ENCODE measurements around the gene GPR146.
"Not testable (repeated sequence)": the region's sequence is repeated elsewhere in the genome, so short reads cannot be mapped to it uniquely, and the experiment has no call there.

The GPR146 gene, protein sequence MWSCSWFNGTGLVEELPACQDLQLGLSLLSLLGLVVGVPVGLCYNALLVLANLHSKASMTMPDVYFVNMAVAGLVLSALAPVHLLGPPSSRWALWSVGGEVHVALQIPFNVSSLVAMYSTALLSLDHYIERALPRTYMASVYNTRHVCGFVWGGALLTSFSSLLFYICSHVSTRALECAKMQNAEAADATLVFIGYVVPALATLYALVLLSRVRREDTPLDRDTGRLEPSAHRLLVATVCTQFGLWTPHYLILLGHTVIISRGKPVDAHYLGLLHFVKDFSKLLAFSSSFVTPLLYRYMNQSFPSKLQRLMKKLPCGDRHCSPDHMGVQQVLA

DNA sequence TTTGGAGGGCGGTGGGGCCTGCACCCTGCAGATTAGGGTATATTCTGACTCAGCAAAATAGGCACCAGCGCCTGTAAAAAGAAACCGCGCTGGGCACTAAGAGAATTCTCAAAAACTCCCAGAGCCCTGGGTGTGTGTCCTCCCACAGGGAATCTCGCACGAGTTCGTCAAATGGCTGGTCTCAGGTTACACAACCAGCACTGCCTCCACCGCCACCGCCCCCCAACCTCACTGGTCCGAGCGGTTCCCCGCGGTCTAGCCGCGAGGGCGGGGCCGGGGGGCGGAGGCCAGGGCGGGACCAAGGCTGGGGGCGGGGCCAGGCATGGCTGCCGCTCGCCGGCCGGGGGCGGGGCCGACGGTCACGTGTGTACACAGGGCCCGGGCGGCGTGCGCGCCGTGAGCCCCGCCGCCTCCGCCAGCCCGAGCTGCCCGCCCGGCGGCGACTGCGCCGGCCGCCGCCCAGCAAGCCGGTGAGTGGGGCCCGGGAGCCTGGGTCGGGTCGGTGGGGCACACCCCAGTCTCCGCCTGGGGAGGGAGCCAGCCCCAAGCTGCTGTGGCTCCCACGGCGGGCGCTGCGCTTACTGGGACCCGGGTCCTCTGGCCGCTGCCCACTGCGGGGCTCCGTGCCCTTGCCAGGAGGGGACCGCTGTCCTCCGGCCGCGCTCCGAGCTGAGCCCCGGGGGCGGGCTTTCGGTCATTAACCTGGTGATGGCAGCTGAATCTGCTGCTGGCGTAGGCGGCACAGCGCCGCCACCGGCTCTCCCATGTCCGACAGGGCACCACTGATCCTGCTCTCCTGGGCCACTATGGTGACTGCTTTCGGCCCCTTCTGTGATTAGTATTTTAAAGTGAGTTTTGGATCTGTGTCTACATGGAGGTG, at the start of gene GPR146:
TSS of gene GPR146 (plus strand) at position 358 of the 880 bp plus-strand sequence. CDS start 12,970 bp downstream, outside the sequence.
- peak; percentile 94 for DNase-seq

DNA sequence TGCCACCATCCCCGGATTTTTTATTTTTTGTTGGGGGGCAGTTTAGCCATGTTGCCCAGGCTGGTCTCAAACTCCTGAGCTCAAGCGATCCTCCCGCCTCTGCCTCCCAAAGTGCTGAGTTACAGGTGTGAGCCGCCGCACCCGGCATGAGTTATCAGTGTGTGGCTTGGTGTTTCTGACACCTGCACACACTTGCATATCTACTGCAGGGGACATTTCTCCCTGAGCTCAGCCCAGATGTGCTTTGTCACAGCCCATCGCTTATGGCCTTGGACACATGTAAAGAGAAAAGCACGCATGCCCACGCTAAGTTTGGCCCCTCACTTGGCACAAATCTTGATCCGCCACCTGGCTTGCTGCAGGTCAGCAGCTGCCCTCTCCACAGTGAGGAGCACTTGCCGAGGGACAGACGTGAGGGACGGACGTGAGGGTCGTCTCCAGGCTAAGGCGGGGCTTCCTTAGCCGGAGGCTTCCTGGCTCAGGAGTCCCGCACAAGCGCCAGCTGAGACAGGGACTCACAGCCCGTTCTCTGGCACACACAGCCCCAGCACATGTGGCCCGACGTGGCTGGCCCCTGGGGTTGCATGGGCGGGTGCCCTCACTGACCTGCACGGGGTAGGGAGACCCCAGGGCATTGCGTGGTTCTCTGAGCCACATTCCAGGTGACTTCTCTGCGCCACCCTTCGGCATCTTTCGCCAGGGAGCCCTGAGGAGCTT, 49.6 kb upstream of the GPR146 start:
- DNase-seq, result no peak

DNA sequence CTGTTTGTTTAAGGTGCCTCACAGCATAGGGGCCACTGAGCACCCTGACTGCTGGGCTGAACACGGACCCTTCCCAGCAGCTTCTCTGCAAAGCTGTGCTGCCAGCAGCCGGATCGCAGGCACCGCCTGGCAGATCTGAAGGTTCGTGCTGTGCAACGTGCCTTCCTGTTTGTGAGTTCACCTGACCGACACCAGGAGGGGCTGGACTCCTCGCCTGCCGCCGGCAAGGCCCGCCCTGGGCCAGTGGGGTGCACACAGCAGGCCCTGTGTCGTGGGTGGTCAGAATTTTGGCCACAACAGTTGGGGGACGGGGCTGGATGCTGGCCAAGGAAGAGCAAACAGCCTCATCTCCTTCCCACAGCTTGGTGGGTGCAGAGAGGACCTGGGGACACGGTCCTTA, 48.8 kb upstream of the GPR146 start:
- DNase-seq, result no peak

DNA sequence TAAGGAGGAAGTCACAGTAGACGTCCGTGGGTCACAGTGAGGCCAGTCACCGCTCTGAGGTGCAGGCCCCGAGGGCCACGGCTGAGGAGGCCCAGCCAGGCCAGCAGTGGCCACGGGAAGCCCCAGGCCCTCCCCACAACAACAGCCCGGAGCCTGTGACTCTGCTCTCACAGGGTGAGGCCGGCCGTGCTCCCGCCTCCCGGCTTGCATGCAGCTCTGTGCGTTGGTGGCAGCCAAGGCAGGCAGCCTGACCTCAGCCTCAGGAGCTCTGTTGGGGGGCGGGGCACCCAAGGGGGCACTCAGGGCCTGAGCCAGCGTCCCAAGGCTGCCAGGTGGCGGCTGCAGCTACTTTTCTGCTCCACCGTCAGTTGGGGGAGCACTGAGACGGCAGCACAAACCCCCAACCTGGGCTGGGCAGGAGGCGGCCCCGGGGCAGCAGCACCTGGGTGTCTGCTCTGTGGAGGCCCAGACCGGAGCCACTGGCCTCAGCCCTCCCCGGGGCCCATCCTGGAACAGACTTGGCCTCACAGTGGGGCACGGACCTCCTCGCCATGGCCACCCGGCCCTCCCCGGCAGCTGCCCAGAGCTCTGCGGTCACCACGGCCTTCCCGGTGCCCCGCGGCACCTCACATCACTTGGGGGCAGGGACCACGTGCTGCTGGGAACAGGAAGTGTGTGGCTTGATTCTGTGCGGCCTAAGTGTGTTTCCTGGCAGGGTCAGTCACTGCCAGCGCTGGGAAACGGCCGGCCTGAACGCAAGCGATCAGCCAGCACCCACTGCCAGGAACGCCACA, 48.1 kb upstream of the GPR146 start:
- no peak for DNase-seq

DNA sequence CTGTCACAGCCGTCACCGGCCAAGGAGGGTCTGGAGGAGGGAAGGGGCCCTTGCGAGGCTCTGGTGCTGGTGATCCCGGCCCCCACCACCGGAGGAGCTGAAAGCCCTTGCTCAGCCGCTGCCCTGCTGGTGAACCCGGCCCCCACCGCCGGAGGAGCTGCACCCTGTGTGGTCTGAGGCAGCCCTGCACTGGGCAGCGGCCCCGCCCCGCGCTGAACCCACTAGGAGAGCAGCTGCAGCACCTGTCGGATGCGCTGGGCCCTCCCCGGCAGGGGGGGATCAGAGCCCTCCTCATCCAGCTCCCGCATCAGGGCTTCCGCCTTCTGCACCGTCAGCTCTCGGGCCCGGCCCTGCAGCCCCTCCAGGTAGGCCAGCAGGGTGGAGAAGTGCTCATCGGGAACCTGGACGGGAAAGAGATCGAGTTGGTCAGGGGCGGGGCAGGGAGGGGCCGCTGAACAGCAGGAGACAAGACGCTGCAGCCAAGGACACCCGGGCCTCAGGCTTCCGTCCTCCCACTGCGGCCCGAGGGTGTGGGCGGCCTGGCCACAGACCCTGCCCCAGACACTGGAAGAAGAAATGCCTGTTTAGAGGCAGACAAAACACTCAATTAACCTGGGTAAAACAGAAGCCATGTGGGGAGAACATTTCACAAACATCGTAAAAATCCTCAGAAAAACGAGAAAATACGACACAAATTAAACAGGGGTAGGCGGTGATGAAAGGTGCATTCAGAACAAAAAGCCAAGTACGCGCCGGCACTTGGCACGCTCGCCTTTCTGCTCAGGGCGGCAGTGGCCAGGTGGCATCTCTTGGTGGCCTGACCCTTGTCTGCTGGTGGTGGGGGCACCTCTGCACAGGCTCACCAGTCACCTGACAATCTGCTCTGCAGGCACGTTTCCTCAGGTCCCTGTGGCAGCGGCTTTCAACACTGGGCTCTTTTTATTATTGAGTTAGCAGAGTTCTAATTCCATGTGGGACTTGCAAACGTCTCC, 46.6 kb upstream of the GPR146 start:
- no peak for DNase-seq

DNA sequence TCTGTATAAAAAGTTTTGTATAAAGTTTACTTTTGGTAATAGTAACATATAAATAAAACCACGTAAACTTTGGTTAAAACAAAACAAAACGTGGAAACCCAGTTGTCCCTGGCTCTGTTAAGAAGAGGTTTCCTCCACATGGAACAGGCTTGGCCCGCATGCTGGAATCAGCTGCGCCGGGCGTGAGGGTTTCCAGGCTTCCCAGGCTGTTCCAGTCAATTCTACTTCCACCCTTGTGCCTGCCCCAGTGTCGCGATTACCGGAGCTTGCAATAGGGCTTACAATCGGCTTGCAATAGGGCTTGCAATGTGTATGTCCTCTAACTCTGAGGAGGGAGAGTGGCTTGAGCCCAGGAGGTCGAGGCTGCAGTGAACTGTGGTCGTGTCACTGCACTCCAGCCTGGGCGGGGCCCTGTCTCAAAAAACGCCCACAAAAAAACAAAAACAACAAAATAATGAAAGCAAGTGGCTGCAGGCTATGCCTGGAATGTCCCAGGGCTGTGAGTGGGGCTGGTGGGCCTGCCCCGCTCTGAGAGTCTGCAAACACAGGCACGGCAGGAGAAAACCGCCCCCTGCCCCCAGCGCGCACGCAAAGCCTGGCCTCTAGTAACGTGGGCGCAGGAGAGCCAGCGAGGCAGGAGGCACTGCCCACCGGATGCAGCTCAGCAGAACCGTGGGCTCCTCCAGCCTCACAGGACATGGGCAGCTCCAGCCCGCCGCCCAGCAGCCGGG, 45.0 kb upstream of the GPR146 start:
- no peak for DNase-seq

DNA sequence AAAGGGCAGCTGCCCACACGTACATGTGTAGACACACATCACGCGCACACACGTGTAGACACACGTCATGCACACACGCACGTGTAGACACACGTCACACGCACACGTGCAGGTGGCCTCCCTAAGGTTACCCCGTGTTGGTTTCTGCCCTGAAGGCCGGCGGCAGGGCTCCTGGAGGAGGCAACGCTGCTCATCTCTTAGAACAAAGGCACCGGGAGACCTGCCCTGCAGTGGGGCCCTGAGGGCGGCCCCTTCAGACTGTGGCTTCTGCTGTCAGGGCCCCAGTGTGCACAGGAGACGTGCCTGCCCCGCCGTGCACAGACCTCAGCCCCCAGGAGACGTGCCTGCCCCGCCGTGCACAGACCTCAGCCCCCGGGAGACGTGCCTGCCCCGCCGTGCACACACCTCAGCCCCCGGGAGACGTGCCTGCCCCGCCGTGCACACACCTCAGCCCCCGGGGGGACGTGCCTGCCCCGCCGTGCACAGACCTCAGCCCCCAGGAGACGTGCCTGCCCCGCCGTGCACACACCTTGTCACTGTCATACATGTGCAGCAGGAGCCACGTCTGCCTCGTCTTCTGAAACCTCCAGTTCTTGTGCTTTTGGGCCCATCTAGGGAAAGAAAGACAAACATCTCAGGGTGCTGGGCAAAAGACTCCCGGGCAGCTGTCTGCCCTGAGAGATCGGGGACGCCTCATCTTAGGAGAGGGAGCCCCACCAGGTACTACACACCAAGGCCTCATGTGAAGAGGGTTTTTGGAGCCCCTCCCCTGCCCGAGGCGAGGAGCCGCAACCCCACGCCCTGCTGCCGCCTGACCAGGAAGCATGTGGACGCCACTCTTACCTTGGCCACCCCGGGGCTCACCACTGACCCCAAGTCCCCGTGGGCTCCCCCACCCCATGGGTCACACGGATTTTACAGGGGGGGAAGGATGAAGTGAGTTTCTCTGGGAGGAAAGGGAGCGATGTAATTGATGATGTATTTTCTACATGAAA, 44.1 kb upstream of the GPR146 start:
- no peak for DNase-seq

DNA sequence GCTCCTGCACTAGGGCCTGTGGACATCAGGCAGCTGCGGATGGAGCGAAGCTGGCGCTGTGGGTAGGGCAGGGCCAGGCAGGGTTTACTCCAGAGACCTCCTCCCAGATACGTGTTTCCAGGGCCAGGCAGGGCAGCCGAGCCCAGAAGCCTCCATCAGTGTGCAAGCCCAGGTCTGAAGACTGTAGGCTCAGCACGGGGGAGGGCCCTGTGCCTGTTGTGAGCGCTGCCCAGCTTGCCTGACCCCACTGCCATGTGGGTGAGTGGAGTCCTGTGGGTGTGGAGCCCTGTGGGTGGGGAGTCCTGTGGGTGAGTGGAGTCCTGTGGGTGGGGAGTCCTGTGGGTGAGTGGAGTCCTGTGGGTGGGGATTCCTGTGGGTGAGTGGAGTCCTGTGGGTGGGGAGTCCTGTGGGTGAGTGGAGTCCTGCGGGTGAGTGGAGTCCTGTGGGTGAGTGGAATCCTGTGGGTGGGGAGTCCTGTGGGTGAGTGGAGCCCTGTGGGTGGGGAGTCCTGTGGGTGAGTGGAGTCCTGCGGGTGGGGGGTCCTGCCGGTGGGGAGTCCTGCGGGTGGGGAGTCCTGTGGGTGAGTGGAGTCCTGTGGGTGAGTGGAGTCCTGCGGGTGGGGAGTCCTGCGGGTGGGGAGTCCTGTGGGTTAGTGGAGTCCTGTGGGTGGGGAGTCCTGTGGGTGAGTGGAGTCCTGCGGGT, 43.1 kb upstream of the GPR146 start:
- not testable (repeated sequence) for DNase-seq

DNA sequence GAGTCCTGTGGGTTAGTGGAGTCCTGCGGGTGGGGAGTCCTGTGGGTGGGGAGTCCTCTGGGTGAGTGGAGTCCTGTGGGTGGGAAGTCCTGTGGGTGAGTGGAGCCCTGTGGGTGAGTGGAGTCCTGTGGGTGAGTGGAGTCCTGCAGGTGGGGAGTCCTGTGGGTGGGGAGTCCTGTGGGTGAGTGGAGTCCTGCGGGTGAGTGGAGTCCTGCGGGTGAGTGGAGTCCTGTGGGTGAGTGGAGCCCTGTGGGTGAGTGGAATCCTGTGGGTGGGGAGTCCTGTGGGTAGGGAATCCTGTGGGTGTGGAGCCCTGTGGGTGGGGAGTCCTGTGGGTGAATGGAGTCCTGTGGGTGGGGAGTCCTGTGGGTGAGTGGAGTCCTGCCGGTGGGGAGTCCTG, 42.3 kb upstream of the GPR146 start:
- DNase-seq, result not testable (repeated sequence)

DNA sequence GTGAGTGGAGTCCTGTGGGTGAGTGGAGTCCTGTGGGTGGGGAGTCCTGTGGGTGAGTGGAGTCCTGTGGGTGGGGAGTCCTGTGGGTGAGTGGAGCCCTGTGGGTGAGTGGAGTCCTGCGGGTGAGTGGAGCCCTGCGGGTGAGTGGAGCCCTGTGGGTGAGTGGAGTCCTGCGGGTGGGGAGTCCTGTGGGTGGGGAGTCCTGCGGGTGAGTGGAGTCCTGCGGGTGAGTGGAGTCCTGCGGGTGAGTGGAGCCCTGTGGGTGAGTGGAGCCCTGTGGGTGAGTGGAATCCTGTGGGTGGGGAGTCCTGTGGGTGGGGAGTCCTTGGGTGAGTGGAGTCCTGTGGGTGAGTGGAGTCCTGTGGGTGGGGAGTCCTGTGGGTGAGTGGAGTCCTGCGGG, 41.9 kb upstream of the GPR146 start:
- DNase-seq, result not testable (repeated sequence)

DNA sequence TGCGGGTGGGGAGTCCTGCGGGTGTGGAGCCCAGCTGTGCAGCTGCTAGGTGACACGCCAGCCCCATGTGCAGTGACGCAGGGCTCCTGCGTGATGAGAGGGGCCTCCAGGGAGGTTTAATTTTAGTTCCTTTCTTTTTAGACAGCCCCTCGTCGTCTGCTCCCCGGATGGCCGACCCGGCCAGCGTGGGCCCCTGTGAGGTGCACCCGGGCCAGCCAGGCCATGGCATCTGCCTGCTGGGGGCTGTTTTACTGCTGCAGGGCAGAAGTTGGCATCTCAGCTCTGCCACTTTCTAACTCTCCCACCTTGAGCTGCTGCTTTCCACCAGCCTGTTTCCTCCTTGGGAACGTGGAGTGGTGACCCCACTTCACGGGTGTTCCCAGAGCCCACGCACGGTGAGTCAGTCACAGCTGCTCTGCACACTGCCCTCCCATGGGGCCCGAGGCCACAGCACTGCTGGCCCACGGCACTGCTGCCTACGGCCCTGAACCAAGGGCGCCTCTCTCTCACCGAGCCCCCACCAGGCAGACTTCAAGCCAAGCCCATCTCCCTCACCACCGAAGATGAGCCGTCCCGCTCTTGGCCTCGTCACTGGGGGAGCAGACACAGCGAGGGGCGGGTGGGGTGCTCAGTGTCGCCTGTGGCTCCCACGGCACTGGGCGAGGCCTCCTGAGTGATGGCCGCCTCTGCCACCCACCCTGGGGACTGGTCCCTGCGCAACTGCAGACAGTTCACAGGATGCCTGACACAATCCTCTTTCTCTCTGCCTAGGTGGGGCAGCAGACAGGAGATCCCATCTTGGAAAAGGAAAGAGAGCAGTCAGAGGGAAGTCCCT, 40.1 kb upstream of the GPR146 start:
- DNase-seq, result no peak

DNA sequence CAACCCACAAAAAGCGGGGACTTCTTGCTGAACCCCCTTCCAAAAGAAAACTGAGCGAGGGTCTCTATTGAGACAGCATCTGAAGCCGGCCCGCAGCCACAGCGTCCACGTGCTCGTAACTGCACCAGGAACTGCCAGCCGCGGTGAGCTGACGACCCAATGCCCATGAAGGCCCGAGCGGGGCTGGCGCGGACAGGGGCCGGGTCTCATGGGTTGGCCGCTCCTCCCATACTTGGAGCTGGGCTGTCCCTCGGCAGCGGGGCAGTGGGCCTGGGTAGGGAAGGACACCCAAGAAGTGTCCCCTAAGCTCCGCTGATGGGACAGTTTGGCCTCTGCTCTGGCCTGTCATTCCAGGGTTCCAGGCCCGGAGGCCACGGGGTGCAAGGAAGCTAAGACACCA, 39.0 kb upstream of the GPR146 start:
- DNase-seq, result no peak

DNA sequence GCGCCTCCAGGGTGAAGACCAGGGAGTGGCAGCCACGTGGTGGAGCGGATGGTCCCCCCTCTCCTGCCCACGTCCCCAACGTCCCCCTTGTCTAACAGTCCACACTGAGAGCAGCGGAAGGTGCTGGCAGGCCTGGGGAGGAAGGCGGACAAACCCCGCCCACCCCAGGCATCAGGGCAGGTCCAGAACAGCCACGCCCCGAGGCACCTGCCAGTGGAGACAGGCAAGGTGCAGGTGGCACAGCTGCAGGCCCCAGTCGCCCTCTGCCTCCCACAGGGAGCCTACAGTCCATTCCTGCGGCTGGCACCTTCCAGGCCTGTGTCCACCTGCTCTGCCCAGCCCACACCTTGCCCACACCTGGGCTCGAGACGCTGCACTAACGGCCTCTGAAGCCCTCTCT, 36.4 kb upstream of the GPR146 start:
- no peak for DNase-seq

DNA sequence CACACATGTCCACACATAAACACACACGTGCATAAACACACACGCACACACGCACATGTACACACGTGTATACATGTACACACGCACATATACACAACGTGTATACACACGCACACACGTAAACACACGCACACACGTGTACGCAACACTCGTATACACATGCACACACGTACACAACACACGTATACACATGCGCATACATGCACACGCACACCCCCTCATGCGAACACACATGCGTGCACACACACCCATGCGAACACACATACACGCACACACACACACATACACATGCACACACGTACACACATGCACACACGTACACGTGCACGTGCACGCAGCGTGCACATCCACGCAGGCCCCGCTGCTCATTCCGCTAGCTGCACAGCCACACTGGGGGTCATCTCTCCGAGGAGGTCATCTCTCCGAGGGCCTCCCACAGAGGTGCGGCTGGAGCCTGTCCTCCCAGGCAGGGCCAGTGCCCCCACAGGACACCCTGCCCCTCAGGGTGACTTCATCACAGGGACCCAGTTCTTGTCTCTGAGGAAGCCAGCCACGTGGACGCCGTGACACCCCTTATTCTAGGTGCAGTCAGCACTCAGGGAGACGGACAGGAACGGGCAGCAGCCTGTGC, 35.5 kb upstream of the GPR146 start:
- DNase-seq, result no peak

DNA sequence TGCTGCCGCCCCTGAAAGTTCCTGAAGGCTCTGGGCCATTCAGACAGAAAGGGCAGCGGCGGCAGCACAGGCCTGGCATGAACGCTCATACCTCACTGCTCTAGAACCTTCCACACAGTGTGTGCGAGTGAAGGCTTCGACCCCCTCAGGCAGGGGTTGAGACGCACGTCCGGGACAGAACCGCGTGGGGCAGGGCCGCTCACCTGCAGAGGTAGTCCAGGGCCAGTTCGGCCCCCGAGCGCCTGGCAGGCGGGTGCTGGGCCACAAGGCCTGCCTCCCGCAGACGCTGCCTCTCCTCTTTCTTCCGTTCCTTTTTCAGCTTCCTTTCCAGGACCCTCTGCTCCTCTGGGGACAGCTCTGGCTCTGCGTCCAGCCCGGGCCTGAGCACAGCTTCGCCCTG, 34.6 kb upstream of the GPR146 start:
- no peak for DNase-seq

DNA sequence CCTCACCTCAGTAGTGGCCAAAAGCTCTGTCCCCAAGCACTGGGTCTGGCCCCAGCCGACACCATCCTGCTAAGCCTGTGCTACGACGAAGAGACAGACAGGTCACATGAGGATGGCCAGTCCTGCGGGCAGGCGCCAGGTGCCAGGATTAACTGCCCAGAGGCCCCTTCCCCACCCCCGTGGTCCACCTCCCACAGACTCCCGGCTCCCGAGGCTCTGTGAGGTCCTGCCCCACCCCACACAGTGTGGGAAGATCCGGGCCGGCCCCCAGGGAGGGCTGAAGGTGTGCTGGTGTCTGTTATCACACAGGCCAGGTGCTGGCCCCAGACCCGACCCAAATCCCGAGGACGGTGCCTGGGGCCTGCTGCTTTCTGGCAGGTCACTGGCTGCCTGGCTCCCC, 34.1 kb upstream of the GPR146 start:
- no peak for DNase-seq

DNA sequence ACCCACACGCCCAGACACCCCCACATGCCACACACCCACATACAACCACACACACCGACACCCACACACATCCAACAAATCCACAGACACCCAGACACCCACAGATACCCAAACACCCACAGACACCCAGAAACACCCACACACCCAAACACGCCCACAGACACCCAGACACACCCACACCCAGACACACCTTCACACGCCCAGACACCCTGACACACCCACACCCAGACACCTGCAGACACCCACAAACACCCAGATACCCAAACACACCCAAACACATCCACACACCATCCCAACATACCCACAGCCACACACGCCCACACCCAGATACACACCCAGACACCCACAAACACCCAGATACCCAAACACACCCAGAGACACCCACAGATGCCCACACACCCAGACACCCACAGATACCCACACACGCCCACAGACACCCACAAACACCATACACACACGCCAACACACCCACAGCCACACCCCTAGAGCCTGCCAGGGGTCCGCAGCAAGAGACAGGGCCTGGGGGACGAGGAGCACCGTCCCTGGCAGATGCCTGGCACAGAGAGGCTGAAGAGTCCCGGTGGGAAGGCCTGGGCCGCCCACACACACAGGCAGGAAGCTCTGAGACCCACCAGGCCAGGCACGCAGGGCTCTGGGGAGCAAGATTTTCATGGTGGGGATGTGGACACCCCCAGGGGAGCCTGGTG, 32.9 kb upstream of the GPR146 start:
- DNase-seq, result no peak
